ENCODE measurements around the gene UBIAD1. TPM values are rescaled to one million over a fixed set of nuclear protein-coding genes. Genes with fewer than 3 reads are reported as not detected.

The UBIAD1 gene
- total RNA-seq, 2 donors from 2014 or later = 7.9 to 14.4 TPM

DNA sequence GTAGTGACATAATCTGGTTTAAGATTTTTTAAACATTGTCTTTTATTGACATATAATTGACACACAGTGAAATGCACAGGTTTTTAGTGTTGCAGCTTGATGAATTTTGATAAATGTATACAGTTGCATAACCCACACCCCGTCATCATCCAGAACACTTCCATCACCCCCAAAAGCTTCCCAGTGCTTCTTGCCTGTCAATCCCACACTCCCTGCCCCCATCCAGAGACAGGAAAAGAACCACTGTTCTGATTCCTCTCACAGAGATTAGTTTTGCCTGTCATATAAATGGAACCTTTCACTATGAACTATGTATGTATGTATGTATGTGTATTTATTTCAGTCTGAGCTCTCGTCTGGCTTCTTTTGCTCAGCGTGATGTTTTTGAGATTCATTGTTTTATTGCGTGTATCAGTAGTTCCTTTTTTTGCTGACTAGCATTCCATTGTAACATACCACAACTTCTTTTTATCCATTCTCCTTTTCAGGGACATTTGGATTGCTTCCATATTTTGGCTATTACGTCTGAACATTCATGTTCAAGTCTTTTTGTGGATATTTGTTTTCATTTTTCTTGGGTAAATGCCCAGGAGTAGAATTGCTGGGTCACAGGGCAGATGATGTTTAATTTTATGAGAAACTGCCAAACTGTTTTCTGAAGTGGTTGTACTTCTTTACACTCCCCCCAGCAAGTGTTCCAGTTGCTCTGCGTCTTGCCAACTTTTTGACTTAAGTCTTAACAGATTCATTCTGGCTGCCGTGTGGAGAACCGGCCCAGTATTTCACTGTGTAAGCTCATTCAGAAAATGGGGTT lies 8.7 kb downstream of the UBIAD1 start:
- Histone ChIP-seq H3K27ac (no peak overlapping the region), H3K36me3 (no peaks in the 10 kb centered on the region), H3K9me3 (no peaks in the 10 kb centered on the region), H3K4me3 (no peak overlapping the region), H3K27me3 (no peaks in the 10 kb centered on the region), H3K9ac (ENCODE audit: low read depth in 2 of 2, low read length in 2 of 2) (no peak overlapping the region), H3K4me1 (no peaks in the 10 kb centered on the region)
- no peak for DNase-seq
- TF ChIP-seq, protein P1, sequence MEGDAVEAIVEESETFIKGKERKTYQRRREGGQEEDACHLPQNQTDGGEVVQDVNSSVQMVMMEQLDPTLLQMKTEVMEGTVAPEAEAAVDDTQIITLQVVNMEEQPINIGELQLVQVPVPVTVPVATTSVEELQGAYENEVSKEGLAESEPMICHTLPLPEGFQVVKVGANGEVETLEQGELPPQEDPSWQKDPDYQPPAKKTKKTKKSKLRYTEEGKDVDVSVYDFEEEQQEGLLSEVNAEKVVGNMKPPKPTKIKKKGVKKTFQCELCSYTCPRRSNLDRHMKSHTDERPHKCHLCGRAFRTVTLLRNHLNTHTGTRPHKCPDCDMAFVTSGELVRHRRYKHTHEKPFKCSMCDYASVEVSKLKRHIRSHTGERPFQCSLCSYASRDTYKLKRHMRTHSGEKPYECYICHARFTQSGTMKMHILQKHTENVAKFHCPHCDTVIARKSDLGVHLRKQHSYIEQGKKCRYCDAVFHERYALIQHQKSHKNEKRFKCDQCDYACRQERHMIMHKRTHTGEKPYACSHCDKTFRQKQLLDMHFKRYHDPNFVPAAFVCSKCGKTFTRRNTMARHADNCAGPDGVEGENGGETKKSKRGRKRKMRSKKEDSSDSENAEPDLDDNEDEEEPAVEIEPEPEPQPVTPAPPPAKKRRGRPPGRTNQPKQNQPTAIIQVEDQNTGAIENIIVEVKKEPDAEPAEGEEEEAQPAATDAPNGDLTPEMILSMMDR (IDR thresholded peaks at IDR 0.05) = no peak
- intact Hi-C loops (cut with DNase I) = no loop called here

DNA sequence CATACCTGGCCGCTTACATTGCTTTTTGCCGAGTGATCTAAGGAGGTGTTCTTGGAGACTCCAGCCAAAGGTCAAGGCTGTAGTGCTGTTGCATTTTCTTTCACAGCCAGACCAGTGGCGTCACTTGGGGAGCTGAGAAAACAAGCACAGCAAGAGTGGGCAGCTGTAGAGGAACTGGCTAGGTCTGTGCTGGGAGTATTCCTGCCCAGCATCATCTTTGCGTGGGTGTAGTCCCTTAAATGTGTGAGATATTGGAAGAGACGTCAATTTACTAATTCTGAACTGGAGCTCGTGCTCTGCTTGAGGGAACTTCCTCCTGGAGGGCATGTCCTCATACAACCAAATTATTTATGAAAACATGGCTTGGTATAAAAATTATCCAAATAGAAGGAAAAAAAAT lies 10.2 kb downstream of the UBIAD1 start:
- no peak overlapping the region for H3K27ac ChIP-seq
- no peak overlapping the region for H3K4me3 ChIP-seq
- no peaks in the 10 kb centered on the region for H3K36me3 ChIP-seq
- H3K9ac ChIP-seq (ENCODE audit: low read depth in 2 of 2, low read length in 2 of 2) = no peak overlapping the region
- no peaks in the 10 kb centered on the region for H3K4me1 ChIP-seq
- no peak for DNase-seq
- no peaks in the 10 kb centered on the region for H3K9me3 ChIP-seq
- intact Hi-C loops (cut with DNase I) = no loop called here
- H3K27me3 ChIP-seq = no peaks in the 10 kb centered on the region
- TF ChIP-seq, protein P1 (IDR thresholded peaks at IDR 0.05) = no peak

DNA sequence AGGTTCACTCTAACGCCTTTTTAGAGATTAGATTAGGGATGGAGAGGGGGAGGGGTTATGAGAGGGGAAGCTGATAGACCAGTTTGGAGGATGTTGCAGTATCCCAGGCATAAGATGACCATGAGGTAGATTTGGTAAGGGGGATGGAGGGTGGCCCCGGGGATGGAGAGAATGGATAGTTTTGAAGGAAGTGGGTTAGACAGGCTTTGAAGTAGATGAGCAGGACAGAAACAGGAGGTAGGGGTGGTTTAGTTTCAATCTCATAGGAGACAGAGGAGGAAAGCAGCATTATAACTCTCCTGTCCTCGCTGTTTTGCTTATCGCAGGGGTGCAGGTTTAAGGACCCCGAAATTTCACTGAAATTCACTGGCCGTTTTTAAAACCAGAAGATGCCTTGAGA lies 11.8 kb downstream of the UBIAD1 start:
- H3K27me3 ChIP-seq = no peaks in the 10 kb centered on the region
- H3K27ac ChIP-seq = no peak overlapping the region
- no peaks in the 10 kb centered on the region for H3K36me3 ChIP-seq
- no peak overlapping the region for H3K4me3 ChIP-seq
- no peak overlapping the region for H3K9ac ChIP-seq (ENCODE audit: low read depth in 2 of 2, low read length in 2 of 2)
- H3K4me1 ChIP-seq = no peaks in the 10 kb centered on the region
- no peaks in the 10 kb centered on the region for H3K9me3 ChIP-seq
- no peak for DNase-seq
- intact Hi-C loops (cut with DNase I) = no loop called here
- TF ChIP-seq, protein P1 (IDR thresholded peaks at IDR 0.05) = no peak

DNA sequence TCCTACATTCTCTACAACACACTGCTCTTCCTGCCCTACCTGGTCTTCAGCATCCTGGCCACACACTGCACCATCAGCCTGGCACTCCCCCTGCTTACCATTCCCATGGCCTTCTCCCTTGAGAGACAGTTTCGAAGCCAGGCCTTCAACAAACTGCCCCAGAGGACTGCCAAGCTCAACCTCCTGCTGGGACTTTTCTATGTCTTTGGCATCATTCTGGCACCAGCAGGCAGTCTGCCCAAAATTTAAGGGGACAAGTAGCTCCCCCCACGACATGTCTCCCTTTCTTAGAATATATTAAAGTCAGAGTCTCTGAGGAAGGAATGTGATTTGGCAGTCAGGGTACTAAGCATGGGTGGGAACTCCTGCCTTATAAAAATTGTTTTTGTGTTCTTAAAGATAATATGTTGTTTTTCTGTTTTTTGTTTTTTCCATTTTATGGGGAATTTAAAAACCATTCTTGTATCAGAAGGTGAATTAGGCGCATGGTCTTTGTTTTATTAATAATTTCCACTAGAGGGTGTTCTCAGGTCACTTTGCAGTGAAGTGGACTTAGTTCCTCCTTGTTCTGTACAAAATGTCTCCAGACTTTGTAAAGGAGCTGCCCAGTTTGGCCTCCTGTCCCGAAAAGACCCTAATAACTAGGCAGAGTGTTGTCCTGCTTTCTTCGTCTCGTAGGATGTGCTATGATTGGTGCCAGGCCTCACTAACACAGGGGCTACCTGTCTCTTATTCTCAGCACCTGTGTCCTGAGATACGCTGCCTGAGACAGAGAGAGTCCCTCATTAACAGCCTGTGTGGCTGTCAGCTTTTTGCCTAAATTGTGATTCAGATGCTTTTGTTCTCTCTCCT lies 13.1 kb downstream of the UBIAD1 start:
- no peaks in the 10 kb centered on the region for H3K9me3 ChIP-seq
- no peaks in the 10 kb centered on the region for H3K4me1 ChIP-seq
- no peaks in the 10 kb centered on the region for H3K27me3 ChIP-seq
- H3K27ac ChIP-seq = no peak overlapping the region
- intact Hi-C loops (cut with DNase I) = no loop called here
- no peak overlapping the region for H3K9ac ChIP-seq (ENCODE audit: low read depth in 2 of 2, low read length in 2 of 2)
- DNase-seq = no peak
- H3K36me3 ChIP-seq = no peaks in the 10 kb centered on the region
- TF ChIP-seq, protein P1 (IDR thresholded peaks at IDR 0.05) = no peak
- H3K4me3 ChIP-seq = no peak overlapping the region

DNA sequence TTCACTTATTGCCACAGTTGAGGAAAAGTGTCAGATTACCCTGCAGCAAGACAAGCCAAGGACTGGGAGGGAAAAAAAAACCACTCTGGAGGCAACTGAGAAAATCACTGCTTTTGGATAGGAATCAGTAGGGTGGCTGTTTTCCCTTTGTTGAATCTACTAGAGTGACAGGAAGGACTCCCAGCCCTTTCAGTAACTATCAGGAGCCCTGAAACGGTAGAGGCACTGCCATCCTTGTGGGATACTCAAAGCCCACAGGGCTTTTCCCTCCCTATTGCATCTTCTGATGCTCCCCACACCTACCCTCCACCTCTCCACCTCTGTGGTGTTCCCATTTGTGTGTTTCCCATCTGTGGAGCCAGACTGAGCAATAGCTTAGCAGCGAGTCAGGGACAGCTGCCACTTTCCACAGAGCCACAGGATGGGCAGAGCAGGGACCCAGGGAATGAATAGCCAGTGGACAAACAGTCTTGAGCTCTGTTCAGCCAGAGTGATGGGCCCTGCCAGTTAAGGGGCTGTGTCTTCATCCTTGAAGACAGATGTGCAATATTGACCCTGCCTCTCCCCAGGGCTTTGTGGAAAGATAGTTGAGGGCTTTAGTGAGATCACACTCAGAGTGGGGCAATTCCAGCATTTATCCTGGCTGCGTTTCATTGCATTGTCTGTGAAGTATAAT lies 13.9 kb downstream of the UBIAD1 start:
- TF ChIP-seq, protein P1 (IDR thresholded peaks at IDR 0.05) = no peak
- intact Hi-C loops (cut with DNase I) = no loop called here
- H3K4me1 ChIP-seq = no peaks in the 10 kb centered on the region
- H3K27me3 ChIP-seq = no peaks in the 10 kb centered on the region
- H3K9me3 ChIP-seq = no peaks in the 10 kb centered on the region
- H3K4me3 ChIP-seq = no peak overlapping the region
- no peaks in the 10 kb centered on the region for H3K36me3 ChIP-seq
- H3K27ac ChIP-seq = no peak overlapping the region
- DNase-seq = no peak
- no peak overlapping the region for H3K9ac ChIP-seq (ENCODE audit: low read depth in 2 of 2, low read length in 2 of 2)
